Measurements from ENCODE around the gene NAA11.
A peak's percentile ranks its signal among the peaks of the same experiment; 100 is the strongest.

Gene NAA11

GRCh38 chr4:79330720-79331119 lies 4.9 kb upstream of the NAA11 start:
- Histone ChIP-seq H3K36me3 (ENCODE audit: insufficient read depth, low read length) (no peaks in the 10 kb centered on the region), H3K27ac (peak overlapping the region; percentile 91), H3K4me3 (peak overlapping the region; percentile 61), H3K9me3 (ENCODE audit: low read depth, low read length) (no peaks in the 10 kb centered on the region), H3K9ac (ENCODE audit: insufficient read length) (no peak overlapping the region)
- no peak for TF ChIP-seq FOXP2 (optimal IDR thresholded peaks at IDR 0.05; ENCODE audit: control extremely low read depth, extremely low read length, insufficient read depth)
- TF ChIP-seq EZH2 (IDR thresholded peaks at IDR 0.05) = no peak
- no peak for TF ChIP-seq POLR2AphosphoS5 (IDR thresholded peaks at IDR 0.05; ENCODE audit: borderline replicate concordance, low read depth, low read length)
- no peak for DNase-seq (ENCODE audit: low read depth, low spot score)

DNA sequence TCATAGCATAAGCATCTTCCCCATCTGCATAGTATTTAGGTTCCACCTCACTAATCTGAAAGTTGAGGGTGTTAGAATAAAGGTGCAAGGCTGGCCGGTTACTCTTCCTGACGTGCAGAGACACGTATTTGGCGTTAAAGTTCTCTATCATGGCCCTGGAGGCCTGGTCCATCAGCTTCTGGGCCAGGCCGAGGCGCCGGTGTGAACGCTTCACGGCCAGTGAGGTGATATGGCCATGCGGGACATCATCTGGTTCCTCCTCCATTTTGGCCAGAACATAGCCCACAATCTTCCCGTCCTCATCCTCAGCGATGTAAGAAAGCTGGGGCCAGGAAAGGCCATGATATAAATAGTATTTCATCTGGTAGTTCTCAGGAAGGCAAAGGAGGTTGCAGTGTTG lies 425 bp downstream of the NAA11 start:
- Histone ChIP-seq H3K4me3 (no peak overlapping the region), H3K36me3 (ENCODE audit: insufficient read depth, low read length) (no peaks in the 10 kb centered on the region), H3K9me3 (ENCODE audit: low read depth, low read length) (no peaks in the 10 kb centered on the region), H3K27ac (no peak overlapping the region), H3K9ac (ENCODE audit: insufficient read length) (no peak overlapping the region)
- DNase-seq (ENCODE audit: low read depth, low spot score) = no peak
- no peak for TF ChIP-seq POLR2AphosphoS5 (IDR thresholded peaks at IDR 0.05; ENCODE audit: borderline replicate concordance, low read depth, low read length)
- TF ChIP-seq FOXP2 (optimal IDR thresholded peaks at IDR 0.05; ENCODE audit: control extremely low read depth, extremely low read length, insufficient read depth) = no peak
- TF ChIP-seq EZH2 (IDR thresholded peaks at IDR 0.05) = no peak

- Histone ChIP-seq H3K36me3 (ENCODE audit: insufficient read depth, low read length) (no peaks in the 10 kb centered on the region), H3K27ac (no peak overlapping the region), H3K9me3 (ENCODE audit: low read depth, low read length) (no peaks in the 10 kb centered on the region), H3K4me3 (no peak overlapping the region), H3K9ac (ENCODE audit: insufficient read length) (no peak overlapping the region)
- no peak for TF ChIP-seq POLR2AphosphoS5 (IDR thresholded peaks at IDR 0.05; ENCODE audit: borderline replicate concordance, low read depth, low read length)
- DNase-seq (ENCODE audit: low read depth, low spot score) = no peak
These were observed 5.9 kb downstream of the NAA11 start for GRCh38 chr4:79319975-79320374.

DNA sequence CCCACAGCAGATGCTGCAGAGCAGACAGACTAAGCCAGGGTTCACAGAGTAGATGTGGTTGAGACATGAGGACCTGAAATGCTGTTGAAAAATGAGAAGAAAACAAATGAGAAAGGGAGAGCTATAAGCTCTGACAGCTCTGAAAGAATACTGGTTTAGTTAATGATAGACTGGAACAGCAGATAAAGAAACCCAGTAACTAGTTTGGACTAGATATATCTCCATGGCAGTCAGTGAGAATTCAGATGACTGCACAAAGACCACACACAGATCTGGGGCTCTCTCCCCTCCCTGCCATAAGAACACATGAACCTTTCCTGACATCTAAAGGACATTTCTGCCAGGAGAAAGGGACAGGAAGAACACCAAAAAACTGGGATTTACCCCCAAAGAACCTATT lies 8.2 kb downstream of the NAA11 start:
- TF ChIP-seq FOXP2 (optimal IDR thresholded peaks at IDR 0.05; ENCODE audit: control extremely low read depth, extremely low read length, insufficient read depth) (no peak), POLR2AphosphoS5 (IDR thresholded peaks at IDR 0.05; ENCODE audit: borderline replicate concordance, low read depth, low read length) (no peak), EZH2 (IDR thresholded peaks at IDR 0.05) (no peak)

GRCh38 chr4:79315891-79316290 lies 10.0 kb downstream of the NAA11 start:
- DNase-seq (ENCODE audit: low read depth, low spot score) = no peak
- no peak overlapping the region for H3K4me3 ChIP-seq

More for the DNA sequence above, 8.2 kb downstream of the NAA11 start:
- Histone ChIP-seq H3K27ac (no peak overlapping the region), H3K36me3 (ENCODE audit: insufficient read depth, low read length) (no peaks in the 10 kb centered on the region), H3K9me3 (ENCODE audit: low read depth, low read length) (no peaks in the 10 kb centered on the region), H3K4me3 (no peak overlapping the region), H3K9ac (ENCODE audit: insufficient read length) (no peak overlapping the region)
- no peak for DNase-seq (ENCODE audit: low read depth, low spot score)

DNA sequence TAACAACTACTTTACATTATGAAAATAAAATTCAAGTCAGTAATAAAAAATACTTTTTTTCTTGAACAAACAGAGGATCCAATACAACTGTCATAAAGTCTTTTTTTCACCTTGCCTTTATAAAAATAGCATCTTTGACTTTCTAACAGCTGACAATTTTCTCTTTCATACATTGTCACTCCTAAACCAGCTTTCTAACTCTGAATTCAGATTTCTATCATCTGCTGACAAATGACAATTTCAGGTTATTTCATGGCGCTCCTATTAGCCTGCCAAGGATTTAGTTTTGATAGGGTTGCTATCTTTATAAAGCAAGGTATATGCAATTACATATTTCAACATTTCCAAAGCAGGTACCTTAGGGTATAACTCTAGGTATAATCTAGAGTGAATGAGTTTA lies 14.6 kb downstream of the NAA11 start:
- Histone ChIP-seq H3K4me3 (no peak overlapping the region), H3K9me3 (ENCODE audit: low read depth, low read length) (no peaks in the 10 kb centered on the region), H3K9ac (ENCODE audit: insufficient read length) (no peak overlapping the region), H3K27ac (no peak overlapping the region), H3K36me3 (ENCODE audit: insufficient read depth, low read length) (no peaks in the 10 kb centered on the region)
- DNase-seq (ENCODE audit: low read depth, low spot score) = no peak
- TF ChIP-seq FOXP2 (optimal IDR thresholded peaks at IDR 0.05; ENCODE audit: control extremely low read depth, extremely low read length, insufficient read depth) (no peak), POLR2AphosphoS5 (IDR thresholded peaks at IDR 0.05; ENCODE audit: borderline replicate concordance, low read depth, low read length) (no peak), EZH2 (IDR thresholded peaks at IDR 0.05) (no peak)

More at GRCh38 chr4:79315891-79316290, 10.0 kb downstream of the NAA11 start:
- no peak overlapping the region for H3K9ac ChIP-seq (ENCODE audit: insufficient read length)
- no peaks in the 10 kb centered on the region for H3K9me3 ChIP-seq (ENCODE audit: low read depth, low read length)
- H3K36me3 ChIP-seq (ENCODE audit: insufficient read depth, low read length) = no peaks in the 10 kb centered on the region
- no peak for TF ChIP-seq POLR2AphosphoS5 (IDR thresholded peaks at IDR 0.05; ENCODE audit: borderline replicate concordance, low read depth, low read length)
- no peak for TF ChIP-seq EZH2 (IDR thresholded peaks at IDR 0.05)
- no peak for TF ChIP-seq FOXP2 (optimal IDR thresholded peaks at IDR 0.05; ENCODE audit: control extremely low read depth, extremely low read length, insufficient read depth)
- no peak overlapping the region for H3K27ac ChIP-seq

- Histone ChIP-seq H3K27ac (peak overlapping the region; percentile 66), H3K4me3 (peak overlapping the region; percentile 39), H3K9ac (ENCODE audit: insufficient read length) (no peak overlapping the region), H3K9me3 (ENCODE audit: low read depth, low read length) (no peaks in the 10 kb centered on the region), H3K36me3 (ENCODE audit: insufficient read depth, low read length) (no peaks in the 10 kb centered on the region)
- TF ChIP-seq EZH2 (IDR thresholded peaks at IDR 0.05) (no peak), POLR2AphosphoS5 (IDR thresholded peaks at IDR 0.05; ENCODE audit: borderline replicate concordance, low read depth, low read length) (peak; percentile 23; the same call in 1 of the 2 replicates), FOXP2 (optimal IDR thresholded peaks at IDR 0.05; ENCODE audit: control extremely low read depth, extremely low read length, insufficient read depth) (no peak)
- DNase-seq (ENCODE audit: low read depth, low spot score) = no peak
These were observed 16.9 kb downstream of the NAA11 start for GRCh38 chr4:79308971-79309370.

DNA sequence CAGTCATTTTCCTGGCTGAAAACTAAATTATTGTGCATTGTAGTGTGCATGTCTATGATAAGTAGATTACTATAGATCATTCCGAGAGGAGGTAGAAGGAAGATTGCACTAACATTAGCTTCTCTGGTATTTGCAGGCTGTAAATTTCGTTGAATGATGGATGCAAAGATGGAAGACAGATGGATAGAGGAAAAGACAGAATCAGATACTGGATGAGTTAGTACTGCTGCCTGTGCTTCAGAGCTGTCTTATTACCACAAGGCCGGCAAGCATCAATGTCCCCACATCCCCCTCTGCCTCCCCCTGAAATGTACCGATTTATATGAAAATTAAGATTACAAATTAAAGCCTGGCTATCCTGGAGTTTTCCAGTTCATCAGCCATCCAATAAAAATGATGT lies 17.7 kb downstream of the NAA11 start:
- no peak for DNase-seq (ENCODE audit: low read depth, low spot score)
- Histone ChIP-seq H3K36me3 (ENCODE audit: insufficient read depth, low read length) (no peaks in the 10 kb centered on the region), H3K27ac (no peak overlapping the region), H3K9ac (ENCODE audit: insufficient read length) (no peak overlapping the region), H3K4me3 (no peak overlapping the region), H3K9me3 (ENCODE audit: low read depth, low read length) (no peaks in the 10 kb centered on the region)
- no peak for TF ChIP-seq POLR2AphosphoS5 (IDR thresholded peaks at IDR 0.05; ENCODE audit: borderline replicate concordance, low read depth, low read length)
- TF ChIP-seq FOXP2 (optimal IDR thresholded peaks at IDR 0.05; ENCODE audit: control extremely low read depth, extremely low read length, insufficient read depth) = no peak
- TF ChIP-seq EZH2 (IDR thresholded peaks at IDR 0.05) = no peak

- TF ChIP-seq EZH2 (IDR thresholded peaks at IDR 0.05) (no peak), POLR2AphosphoS5 (IDR thresholded peaks at IDR 0.05; ENCODE audit: borderline replicate concordance, low read depth, low read length) (no peak), FOXP2 (optimal IDR thresholded peaks at IDR 0.05; ENCODE audit: control extremely low read depth, extremely low read length, insufficient read depth) (no peak)
- H3K4me3 ChIP-seq = no peak overlapping the region
- H3K27ac ChIP-seq = no peak overlapping the region
- H3K36me3 ChIP-seq (ENCODE audit: insufficient read depth, low read length) = no peaks in the 10 kb centered on the region
- H3K9me3 ChIP-seq (ENCODE audit: low read depth, low read length) = no peaks in the 10 kb centered on the region
- no peak for DNase-seq (ENCODE audit: low read depth, low spot score)
- H3K9ac ChIP-seq (ENCODE audit: insufficient read length) = no peak overlapping the region
These were observed 19.1 kb downstream of the NAA11 start for GRCh38 chr4:79306795-79307194.

All from SK-N-MC (cell line).